Measurements from ENCODE around the gene SLC25A53. TPM values are rescaled to one million over a fixed set of nuclear protein-coding genes. Genes with fewer than 3 reads are reported as not detected.
A peak's percentile ranks its signal among the peaks of the same experiment; 100 is the strongest.

The SLC25A53 gene
- total and polyA plus RNA-seq, 4 donors = 6.5 to 15.9 (median 10.3) TPM

DNA sequence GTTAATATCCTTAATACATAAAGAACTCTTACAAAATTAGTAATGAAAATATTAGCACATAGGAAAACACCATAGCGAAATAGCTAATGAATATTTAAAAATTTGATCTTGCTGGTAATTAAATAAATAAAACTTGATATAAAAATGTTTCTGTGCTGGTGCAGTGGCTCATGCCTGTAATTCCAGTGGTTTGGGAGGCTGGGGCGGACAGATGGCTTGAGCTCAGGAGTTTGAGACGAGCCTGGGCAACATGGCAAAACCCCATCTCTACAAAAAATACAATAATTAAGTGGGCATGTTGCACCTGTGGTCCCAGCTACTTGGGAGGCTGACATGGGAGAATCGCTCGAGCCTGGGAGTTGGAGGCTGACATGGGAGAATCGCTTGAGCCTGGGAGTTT, 17.0 kb upstream of the SLC25A53 start:
- ATAC-seq (ENCODE audit: low FRiP score) (no peak), DNase-seq (no peak)
- intact Hi-C loops (cut with DNase I) = no loop called here

DNA sequence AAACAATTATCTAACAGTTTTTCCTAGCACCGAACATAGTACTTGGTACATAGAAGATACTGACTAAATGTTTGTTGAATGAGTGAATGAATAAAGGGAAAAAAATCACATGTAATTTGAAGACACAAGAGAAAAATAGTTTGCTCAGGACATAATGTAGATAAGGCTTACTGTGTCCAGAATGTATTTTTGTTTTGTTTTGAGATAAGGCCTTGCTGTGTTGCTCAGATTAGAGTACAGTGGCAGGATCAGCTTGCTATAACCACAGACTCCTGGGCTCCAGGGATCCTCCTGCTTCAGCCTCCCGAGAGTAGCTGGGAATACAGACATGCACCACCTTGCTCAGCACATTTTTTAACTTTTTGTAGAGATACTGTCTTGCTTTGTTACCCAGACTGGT, 16.0 kb upstream of the SLC25A53 start:
- Histone ChIP-seq H3K36me3 (ENCODE audit: control insufficient read depth in 1 of 2, insufficient read depth in 2 of 2, low read length in 1 of 2) (no peaks in the 10 kb centered on the region), H3K4me3 (ENCODE audit: low read length in 2 of 2) (no peak overlapping the region), H3K4me1 (ENCODE audit: control insufficient read depth in 1 of 2, insufficient read depth in 2 of 2, low read length in 2 of 2) (no peaks in the 10 kb centered on the region), H3K27ac (ENCODE audit: low read depth in 1 of 2, low read length in 2 of 2) (peak overlapping the region in 1 of 2 donors; percentile 63), H3K9me3 (ENCODE audit: control insufficient read depth, low read length) (no peaks in the 10 kb centered on the region), H3K27me3 (ENCODE audit: control insufficient read depth in 1 of 2, insufficient read depth in 2 of 2, low read length in 1 of 2) (no peaks in the 10 kb centered on the region)
- WGBS, 2 donors = 22 to 56% methylated on average over 2 of the region's 2 CpGs
- intact Hi-C loops (cut with DNase I) = no loop called here
- ATAC-seq (ENCODE audit: low FRiP score) (no peak), DNase-seq (no peak)

More for the DNA sequence above, 17.0 kb upstream of the SLC25A53 start:
- no peaks in the 10 kb centered on the region for H3K9me3 ChIP-seq (ENCODE audit: control insufficient read depth, low read length)
- no peak overlapping the region for H3K4me3 ChIP-seq (ENCODE audit: low read length in 2 of 2)
- H3K27me3 ChIP-seq (ENCODE audit: control insufficient read depth in 1 of 2, insufficient read depth in 2 of 2, low read length in 1 of 2) = no peaks in the 10 kb centered on the region
- no peaks in the 10 kb centered on the region for H3K4me1 ChIP-seq (ENCODE audit: control insufficient read depth in 1 of 2, insufficient read depth in 2 of 2, low read length in 2 of 2)
- 81 to 96% methylated on average over 6 of the region's 6 CpGs for WGBS, 2 donors
- no peaks in the 10 kb centered on the region for H3K36me3 ChIP-seq (ENCODE audit: control insufficient read depth in 1 of 2, insufficient read depth in 2 of 2, low read length in 1 of 2)
- H3K27ac ChIP-seq (ENCODE audit: low read depth in 1 of 2, low read length in 2 of 2) = no peak overlapping the region

DNA sequence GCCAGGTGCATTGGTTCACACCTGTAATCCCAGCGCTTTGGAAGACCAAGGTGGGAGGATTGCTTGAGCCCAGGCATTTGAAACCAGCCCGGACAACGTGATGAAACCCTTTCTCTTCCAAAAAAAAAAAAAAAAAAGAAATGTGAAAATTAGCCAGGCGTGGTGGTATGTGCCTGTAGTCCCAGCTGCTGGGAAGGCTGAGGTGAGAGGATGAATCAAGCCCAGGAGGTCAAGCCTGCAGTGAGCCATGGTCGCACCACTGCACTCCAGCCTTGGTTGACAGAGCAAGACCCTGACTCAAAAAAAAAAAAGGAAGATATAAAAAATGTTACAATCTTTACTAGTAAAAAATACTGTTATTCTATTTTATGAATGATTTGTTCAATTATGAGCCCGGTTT, 15.3 kb upstream of the SLC25A53 start:
- no peaks in the 10 kb centered on the region for H3K4me1 ChIP-seq (ENCODE audit: control insufficient read depth in 1 of 2, insufficient read depth in 2 of 2, low read length in 2 of 2)
- WGBS, 2 donors = 52 to 69% methylated on average over 6 of the region's 6 CpGs

DNA sequence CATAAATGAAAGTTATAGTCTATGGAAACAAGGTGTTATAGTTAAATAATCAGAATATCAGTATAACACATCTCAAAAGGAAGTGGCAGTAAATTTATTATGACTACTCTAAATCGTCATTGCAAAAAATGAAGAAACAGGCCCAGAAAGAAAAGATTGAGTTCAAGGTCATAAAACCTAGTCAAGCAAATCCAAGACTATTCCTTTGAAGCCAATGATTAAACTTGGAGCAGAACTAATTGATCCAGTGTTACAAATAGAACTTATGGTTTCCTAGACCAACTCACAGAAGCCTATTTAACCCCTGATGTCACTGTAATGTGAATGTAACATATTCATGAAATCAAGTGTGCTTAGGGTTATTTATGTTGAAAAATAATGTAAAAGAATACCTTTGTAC, 11.3 kb upstream of the SLC25A53 start:
- Histone ChIP-seq H3K9me3 (ENCODE audit: control insufficient read depth, low read length) (no peaks in the 10 kb centered on the region), H3K4me3 (ENCODE audit: low read length in 2 of 2) (no peak overlapping the region), H3K36me3 (ENCODE audit: control insufficient read depth in 1 of 2, insufficient read depth in 2 of 2, low read length in 1 of 2) (no peaks in the 10 kb centered on the region), H3K27ac (ENCODE audit: low read depth in 1 of 2, low read length in 2 of 2) (no peak overlapping the region), H3K27me3 (ENCODE audit: control insufficient read depth in 1 of 2, insufficient read depth in 2 of 2, low read length in 1 of 2) (no peaks in the 10 kb centered on the region), H3K4me1 (ENCODE audit: control insufficient read depth in 1 of 2, insufficient read depth in 2 of 2, low read length in 2 of 2) (no peaks in the 10 kb centered on the region)
- 2 to 21% methylated on average over 1 of the region's 1 CpG for WGBS, 2 donors
- no peak for DNase-seq
- no peak for ATAC-seq (ENCODE audit: low FRiP score)
- intact Hi-C loops (cut with DNase I) = no loop called here

More for the DNA sequence above, 15.3 kb upstream of the SLC25A53 start:
- Histone ChIP-seq H3K36me3 (ENCODE audit: control insufficient read depth in 1 of 2, insufficient read depth in 2 of 2, low read length in 1 of 2) (no peaks in the 10 kb centered on the region), H3K9me3 (ENCODE audit: control insufficient read depth, low read length) (no peaks in the 10 kb centered on the region), H3K4me3 (ENCODE audit: low read length in 2 of 2) (no peak overlapping the region), H3K27me3 (ENCODE audit: control insufficient read depth in 1 of 2, insufficient read depth in 2 of 2, low read length in 1 of 2) (no peaks in the 10 kb centered on the region), H3K27ac (ENCODE audit: low read depth in 1 of 2, low read length in 2 of 2) (no peak overlapping the region)
- ATAC-seq (ENCODE audit: low FRiP score) (no peak), DNase-seq (no peak)
- intact Hi-C loops (cut with DNase I) = no loop called here

DNA sequence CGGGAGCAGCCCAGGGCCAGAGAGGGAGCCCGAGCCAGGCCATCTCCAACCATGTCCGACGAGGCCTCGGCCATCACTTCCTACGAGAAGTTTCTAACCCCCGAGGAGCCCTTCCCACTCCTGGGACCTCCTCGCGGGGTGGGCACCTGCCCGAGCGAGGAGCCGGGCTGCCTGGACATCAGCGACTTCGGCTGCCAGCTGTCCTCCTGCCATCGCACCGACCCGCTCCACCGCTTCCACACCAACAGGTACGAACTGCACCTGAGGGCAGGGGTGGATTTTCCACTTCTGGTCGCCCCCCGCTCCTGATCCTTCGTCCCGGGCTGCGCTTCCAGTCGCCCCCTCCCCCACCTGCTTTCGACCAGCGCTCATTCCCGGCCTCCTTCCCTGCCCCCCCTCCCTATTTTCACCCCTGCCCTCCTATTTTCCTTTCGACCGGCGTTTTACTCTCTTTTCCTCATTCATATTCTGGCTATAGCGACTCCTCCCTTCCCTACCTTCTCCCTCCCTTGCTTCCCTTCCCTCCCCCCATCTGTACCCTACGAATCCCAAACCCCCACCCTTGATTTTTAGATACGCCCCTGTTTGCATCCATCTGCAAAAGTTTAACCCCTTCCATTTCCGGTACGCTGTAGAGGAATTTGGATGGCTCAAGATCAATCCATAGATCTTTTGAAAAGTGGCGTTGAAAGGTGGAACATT, 10.1 kb upstream of the SLC25A53 start:
- peak overlapping the region; percentile 42 to 70 for H3K4me3 ChIP-seq (ENCODE audit: low read length in 2 of 2)
- peak; percentile 53 to 74 for DNase-seq
- peak; percentile 12 for ATAC-seq (ENCODE audit: low FRiP score)
- no peaks in the 10 kb centered on the region for H3K27me3 ChIP-seq (ENCODE audit: control insufficient read depth in 1 of 2, insufficient read depth in 2 of 2, low read length in 1 of 2)
- no peaks in the 10 kb centered on the region for H3K9me3 ChIP-seq (ENCODE audit: control insufficient read depth, low read length)
- 0 to 36% methylated on average over 28 to 37 of the region's 37 CpGs for WGBS, 2 donors
- peak overlapping the region in 1 of 2 donors; percentile 65 for H3K27ac ChIP-seq (ENCODE audit: low read depth in 1 of 2, low read length in 2 of 2)
- H3K4me1 ChIP-seq (ENCODE audit: control insufficient read depth in 1 of 2, insufficient read depth in 2 of 2, low read length in 2 of 2) = no peaks in the 10 kb centered on the region
- H3K36me3 ChIP-seq (ENCODE audit: control insufficient read depth in 1 of 2, insufficient read depth in 2 of 2, low read length in 1 of 2) = no peaks in the 10 kb centered on the region
- intact Hi-C loops (cut with DNase I) = no loop called here

DNA sequence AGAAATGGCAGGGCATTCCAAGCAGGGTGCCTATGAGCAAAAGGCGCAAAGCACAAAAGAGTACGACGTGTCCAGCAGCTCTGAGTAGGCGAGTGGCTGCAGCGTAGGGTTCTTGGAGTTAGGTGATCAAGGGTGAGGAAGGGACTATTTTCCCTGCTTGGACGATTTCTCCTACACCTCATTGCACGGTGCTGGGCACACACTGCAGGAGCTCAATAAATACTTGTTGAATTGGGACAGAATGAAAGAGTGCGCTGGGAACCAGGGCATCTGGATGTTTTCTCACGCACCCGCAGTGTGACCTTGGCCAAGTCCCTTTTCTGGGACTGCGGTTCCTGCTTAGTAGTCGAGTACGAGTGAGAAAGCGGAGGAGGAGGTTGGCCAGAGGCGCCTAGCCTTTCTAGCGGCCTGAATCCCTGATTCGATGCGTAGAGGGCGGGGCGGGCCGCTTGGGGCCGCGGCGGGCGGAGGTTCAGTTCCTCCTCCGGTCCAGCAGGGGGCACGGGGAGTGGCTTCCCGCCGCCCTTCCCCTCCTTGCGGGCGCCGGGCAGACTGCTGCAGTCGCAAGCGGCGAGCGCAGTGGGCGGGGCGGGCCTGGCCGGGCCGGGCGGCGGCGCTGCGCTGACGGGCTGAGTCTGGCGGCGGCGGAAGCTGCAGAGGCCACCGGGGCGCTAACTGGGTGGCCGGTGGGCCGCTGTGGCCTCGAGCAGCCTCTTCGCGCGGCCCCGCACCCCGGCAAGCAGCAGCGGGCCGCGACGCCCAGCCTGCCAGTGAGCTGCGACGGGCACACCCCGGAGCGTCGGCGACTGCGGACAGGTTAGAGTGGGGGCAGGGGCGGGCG, 9.3 kb upstream of the SLC25A53 start, which contains the start of gene FAM199X:
FAM199X (plus strand) TSS at position 560 of the 841 bp plus-strand sequence. CDS start 333 bp downstream, outside the sequence.
- peak; percentile 98 for ATAC-seq (ENCODE audit: low FRiP score)
- H3K9me3 ChIP-seq (ENCODE audit: control insufficient read depth, low read length) = no peaks in the 10 kb centered on the region
- peak within 1 kb of the TSS; percentile 42 to 70 for H3K4me3 ChIP-seq (ENCODE audit: low read length in 2 of 2)
- no peaks in the 10 kb centered on the region for H3K27me3 ChIP-seq (ENCODE audit: control insufficient read depth in 1 of 2, insufficient read depth in 2 of 2, low read length in 1 of 2)
- 1 to 28% methylated on average over 47 to 71 of the region's 71 CpGs for WGBS, 2 donors
- peak; percentile 92 to 95 for DNase-seq
- intact Hi-C loops (cut with DNase I) = no loop called here
- H3K4me1 ChIP-seq (ENCODE audit: control insufficient read depth in 1 of 2, insufficient read depth in 2 of 2, low read length in 2 of 2) = no peaks in the 10 kb centered on the region
- H3K27ac ChIP-seq (ENCODE audit: low read depth in 1 of 2, low read length in 2 of 2) = peak within 1 kb of the TSS in 1 of 2 donors; percentile 81
- H3K36me3 ChIP-seq (ENCODE audit: control insufficient read depth in 1 of 2, insufficient read depth in 2 of 2, low read length in 1 of 2) = no peaks in the 10 kb centered on the region

DNA sequence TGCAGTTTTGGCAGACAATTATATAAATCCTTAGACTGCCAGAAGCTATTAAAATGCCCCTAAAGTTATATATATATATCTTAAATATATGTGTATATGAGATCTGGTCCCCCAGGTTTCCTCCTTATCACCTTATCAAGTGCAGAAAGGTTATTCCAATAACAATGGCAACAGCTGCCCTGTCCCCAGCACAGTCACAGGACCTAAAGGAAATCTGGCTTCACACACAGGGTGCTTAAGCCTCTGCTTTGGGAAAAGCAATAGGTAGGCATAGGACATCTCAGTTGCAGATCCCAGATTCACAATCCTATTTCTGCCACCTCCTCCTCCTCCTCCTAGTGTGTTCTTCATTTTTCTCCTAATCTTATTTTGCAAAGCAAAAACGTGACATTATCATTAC, 5.8 kb downstream of the SLC25A53 start:
- ATAC-seq (ENCODE audit: low FRiP score) = no peak
- no peaks in the 10 kb centered on the region for H3K4me1 ChIP-seq (ENCODE audit: control insufficient read depth in 1 of 2, insufficient read depth in 2 of 2, low read length in 2 of 2)
- no peak overlapping the region for H3K4me3 ChIP-seq (ENCODE audit: low read length in 2 of 2)
- intact Hi-C loops (cut with DNase I) = no loop called here
- no peaks in the 10 kb centered on the region for H3K9me3 ChIP-seq (ENCODE audit: control insufficient read depth, low read length)
- H3K36me3 ChIP-seq (ENCODE audit: control insufficient read depth in 1 of 2, insufficient read depth in 2 of 2, low read length in 1 of 2) = no peaks in the 10 kb centered on the region
- H3K27ac ChIP-seq (ENCODE audit: low read depth in 1 of 2, low read length in 2 of 2) = no peak overlapping the region
- WGBS, 2 donors = 25 to 30% methylated on average over 1 of the region's 1 CpG
- DNase-seq = no peak
- H3K27me3 ChIP-seq (ENCODE audit: control insufficient read depth in 1 of 2, insufficient read depth in 2 of 2, low read length in 1 of 2) = no peaks in the 10 kb centered on the region

DNA sequence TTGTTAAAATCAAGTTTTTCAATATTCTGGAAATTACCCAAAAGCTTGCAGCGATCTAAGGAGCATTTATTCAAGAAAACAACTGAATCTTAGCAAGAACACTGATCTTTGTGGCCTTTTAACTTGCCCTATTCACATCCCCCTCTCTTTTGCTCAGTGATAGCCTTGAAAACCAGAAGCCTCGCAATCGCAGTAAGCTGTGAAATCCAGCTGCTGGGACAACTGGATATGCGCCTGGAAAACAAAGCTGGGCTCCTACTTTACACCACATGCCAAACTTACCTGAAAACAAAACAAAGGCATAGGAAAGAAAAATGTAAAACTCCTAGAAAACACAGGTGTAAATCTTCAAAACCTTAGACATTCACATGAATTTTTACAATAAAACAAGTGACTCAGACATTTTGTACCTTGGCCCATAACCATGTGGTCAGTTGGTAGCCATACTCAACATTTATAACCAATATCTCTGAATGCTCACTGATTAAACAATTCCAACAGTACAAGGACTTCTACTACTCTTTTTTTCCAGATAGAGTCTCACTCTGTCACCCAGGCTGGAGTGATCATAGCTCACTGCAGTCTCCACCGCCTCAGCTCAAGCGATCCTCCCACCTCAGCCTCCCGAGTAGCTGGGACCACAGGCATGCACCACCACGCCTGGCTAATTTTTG, 15.6 kb downstream of the SLC25A53 start:
- Histone ChIP-seq H3K4me3 (ENCODE audit: low read length in 2 of 2) (no peak overlapping the region), H3K9me3 (ENCODE audit: control insufficient read depth, low read length) (no peaks in the 10 kb centered on the region), H3K27me3 (ENCODE audit: control insufficient read depth in 1 of 2, insufficient read depth in 2 of 2, low read length in 1 of 2) (no peaks in the 10 kb centered on the region), H3K4me1 (ENCODE audit: control insufficient read depth in 1 of 2, insufficient read depth in 2 of 2, low read length in 2 of 2) (no peaks in the 10 kb centered on the region), H3K27ac (ENCODE audit: low read depth in 1 of 2, low read length in 2 of 2) (no peak overlapping the region), H3K36me3 (ENCODE audit: control insufficient read depth in 1 of 2, insufficient read depth in 2 of 2, low read length in 1 of 2) (no peaks in the 10 kb centered on the region)
- ATAC-seq (ENCODE audit: low FRiP score) = no peak
- no peak for DNase-seq
- 81 to 96% methylated on average over 8 of the region's 8 CpGs for WGBS, 2 donors
- intact Hi-C loops (cut with DNase I) = no loop called here
